ENCODE measurements around the gene LACTB. TPM values are rescaled to one million over a fixed set of nuclear protein-coding genes. Genes with fewer than 3 reads are reported as not detected.
A peak's percentile ranks its signal among the peaks of the same experiment; 100 is the strongest.
"Not testable (repeated sequence)": the region's sequence is repeated elsewhere in the genome, so short reads cannot be mapped to it uniquely, and the experiment has no call there.

The LACTB gene
- total RNA-seq, 1 donor from 2014 or later: 12.4 TPM

GRCh38 chr15:63090472-63090871 is 31.2 kb upstream of the LACTB start:
- DNase-seq: no peak

DNA sequence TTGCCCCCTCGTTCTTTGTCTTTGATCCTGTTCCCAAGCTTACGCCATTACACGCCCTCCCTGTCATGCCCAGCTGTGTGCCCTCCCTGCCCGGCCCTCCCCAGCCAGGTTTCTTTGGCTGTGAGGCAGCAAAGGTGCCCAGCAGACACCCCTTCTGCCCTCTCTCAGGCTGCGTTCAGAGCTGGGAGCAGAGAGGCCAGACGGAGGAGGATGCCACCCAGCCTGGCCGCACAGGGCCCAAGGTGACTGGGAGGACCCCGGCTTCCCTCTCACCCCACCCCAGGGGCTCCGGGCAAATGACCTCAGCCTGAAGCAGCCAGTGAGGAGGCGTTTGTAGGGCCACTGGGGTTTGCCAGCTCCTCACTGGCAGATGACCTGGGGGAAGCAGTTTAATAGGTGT is 30.8 kb upstream of the LACTB start:
- DNase-seq: no peak

GRCh38 chr15:63091679-63092446 is 29.8 kb upstream of the LACTB start:
- DNase-seq: no peak

GRCh38 chr15:63093486-63094205 is 28.0 kb upstream of the LACTB start:
- peak; percentile 50 for DNase-seq

- DNase-seq: no peak
Measured at GRCh38 chr15:63094495-63094931, 27.1 kb upstream of the LACTB start.

DNA sequence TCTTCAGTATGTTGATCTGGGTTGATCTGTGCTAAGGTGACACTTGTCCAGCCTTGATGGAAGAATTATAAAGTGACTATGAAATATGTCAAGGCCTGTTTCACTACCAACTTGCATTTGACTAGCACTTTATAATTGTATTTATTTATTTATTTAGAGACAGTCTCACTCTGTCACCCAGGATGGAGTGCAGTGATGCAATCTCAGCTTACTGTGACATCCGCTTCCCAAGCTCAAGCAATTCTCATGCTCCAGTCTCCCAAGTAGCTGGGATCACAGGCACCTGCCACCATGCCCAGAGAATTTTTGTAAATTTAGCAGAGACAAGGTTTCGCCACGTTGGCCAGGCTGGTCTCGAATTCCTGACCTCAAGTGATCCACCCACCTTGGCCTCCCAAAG is 25.5 kb upstream of the LACTB start:
- no peak for DNase-seq

DNA sequence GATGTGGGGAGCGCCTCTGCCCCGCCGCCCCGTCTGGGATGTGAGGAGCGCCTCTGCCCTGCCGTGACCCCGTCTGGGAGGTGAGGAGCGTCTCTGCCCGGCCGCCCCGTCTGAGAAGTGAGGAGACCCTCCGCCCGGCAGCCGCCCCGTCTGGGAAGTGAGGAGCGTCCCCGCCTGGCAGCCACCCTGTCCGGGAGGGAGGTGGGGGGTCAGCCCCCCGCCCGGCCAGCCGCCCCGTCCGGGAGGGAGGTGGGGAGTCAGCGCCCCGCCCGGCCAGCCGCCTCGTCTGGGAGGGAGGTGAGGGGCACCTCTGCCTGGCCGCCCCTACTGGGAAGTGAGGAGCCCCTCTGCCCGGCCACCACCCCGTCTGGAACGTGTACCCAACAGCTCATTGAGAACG is 22.8 kb upstream of the LACTB start:
- DNase-seq: not testable (repeated sequence)

- not testable (repeated sequence) for DNase-seq
Measured at GRCh38 chr15:63099581-63099980, 22.1 kb upstream of the LACTB start.

DNA sequence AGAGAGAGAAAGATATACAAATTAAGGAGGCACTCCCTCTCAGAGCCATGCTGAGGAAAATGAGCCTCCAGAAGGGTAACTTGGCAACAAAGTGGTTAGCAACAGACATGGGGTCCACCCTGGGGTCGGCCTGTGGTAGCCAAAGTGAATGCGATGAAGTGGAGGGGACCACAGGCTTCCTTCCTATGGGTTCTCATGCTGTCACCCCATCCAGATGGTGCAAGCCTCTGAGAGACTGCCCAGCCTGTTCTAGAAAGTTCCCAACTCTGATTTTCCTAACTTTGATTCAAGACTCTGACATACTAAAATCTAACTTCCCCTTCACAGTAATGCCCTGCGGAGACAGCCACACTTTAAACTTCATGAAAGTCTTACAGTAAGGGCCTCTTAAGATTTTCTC is 18.2 kb upstream of the LACTB start:
- DNase-seq: no peak

- no peak for DNase-seq
Measured at GRCh38 chr15:63104727-63105126, 16.9 kb upstream of the LACTB start.

DNA sequence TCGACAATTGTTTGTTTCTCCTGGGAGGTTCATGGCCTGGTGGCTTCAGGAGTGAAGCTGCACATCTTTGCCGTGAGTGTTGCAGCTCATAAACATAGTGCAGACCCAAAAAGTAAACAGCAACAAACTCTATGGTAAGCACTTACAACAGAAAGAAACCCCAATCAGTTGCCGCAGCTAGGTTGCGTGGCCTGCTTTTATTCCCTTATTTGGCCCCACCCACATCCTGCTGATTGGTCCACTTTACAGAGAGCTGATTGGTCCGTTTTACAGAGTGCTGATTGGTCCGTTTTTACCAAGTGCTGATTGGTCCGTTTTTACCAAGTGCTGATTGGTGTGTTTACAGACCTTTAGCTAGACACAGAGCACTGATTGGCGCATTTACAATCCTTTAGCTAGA is 16.3 kb upstream of the LACTB start:
- not testable (repeated sequence) for DNase-seq

DNA sequence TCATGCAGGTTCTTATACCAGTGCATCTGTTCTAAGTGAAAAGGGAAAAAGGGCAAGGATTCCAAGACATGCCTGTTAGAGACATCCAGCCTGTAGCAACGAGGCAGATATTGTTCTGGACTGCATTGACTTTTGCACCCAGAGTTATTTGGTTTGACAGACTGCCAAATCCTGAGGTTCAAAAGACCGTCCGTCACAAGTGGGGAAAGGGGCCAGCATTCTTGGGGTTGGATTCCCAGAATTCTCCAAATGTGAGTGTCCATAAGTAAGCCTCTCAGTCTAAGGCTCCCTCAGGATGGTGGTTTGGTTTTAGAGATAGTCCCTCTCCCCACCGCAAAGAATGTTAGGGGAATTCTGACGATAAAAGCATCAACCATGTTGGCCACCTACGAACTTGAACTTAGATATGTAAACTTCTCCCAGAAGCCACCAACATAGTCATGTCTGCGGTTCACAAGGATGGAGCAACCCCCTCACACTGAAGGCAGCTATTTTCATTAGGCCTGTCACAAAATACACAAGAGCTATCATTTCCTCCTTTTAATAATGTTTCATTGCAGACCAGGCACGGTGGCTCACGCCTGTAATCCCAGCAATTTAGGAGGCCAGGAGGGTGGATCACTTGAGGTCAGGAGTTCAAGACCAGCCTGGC is 13.6 kb upstream of the LACTB start:
- no peak for DNase-seq

- DNase-seq: no peak
Measured at GRCh38 chr15:63109498-63109897, 12.2 kb upstream of the LACTB start.

GRCh38 chr15:63109920-63110319 is 11.7 kb upstream of the LACTB start:
- DNase-seq: no peak

GRCh38 chr15:63110428-63111026 is 11.1 kb upstream of the LACTB start:
- DNase-seq: no peak

- no peak for DNase-seq
Measured at GRCh38 chr15:63111481-63111880, 10.2 kb upstream of the LACTB start.

DNA sequence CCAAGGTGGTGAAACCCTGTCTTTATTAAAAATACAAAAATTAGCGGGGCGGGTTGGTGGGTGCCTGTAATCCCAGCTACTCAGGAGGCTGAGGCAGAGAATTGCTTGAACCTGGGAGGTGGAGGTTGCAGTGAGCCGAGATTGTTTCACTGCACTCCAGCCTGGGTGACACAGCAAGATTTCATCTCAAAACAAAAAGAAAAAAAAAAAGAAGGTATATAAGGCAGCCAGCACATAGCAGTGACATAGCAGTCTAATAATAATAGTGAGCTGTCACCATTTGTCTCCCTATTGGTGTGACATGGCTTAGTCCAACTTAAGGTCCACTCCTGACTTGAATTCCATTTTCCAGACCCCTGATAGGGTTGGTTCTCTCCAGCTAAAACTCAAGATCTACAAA is 8.8 kb upstream of the LACTB start:
- DNase-seq: no peak

- DNase-seq: no peak
Measured at GRCh38 chr15:63114465-63114864, 7.2 kb upstream of the LACTB start.

- DNase-seq: no peak
Measured at GRCh38 chr15:63118854-63119253, 2.8 kb upstream of the LACTB start.

- no peak for DNase-seq
Measured at GRCh38 chr15:63122002-63122875, 578 bp downstream of the LACTB start.

GRCh38 chr15:63124506-63124905 is 2.8 kb downstream of the LACTB start:
- DNase-seq: no peak

GRCh38 chr15:63126726-63127125 is 5.1 kb downstream of the LACTB start:
- no peak for DNase-seq
